ENCODE data around the gene MAD1L1.
"Not testable (repeated sequence)": the region's sequence is repeated elsewhere in the genome, so short reads cannot be mapped to it uniquely, and the experiment has no call there.

Gene MAD1L1

DNA sequence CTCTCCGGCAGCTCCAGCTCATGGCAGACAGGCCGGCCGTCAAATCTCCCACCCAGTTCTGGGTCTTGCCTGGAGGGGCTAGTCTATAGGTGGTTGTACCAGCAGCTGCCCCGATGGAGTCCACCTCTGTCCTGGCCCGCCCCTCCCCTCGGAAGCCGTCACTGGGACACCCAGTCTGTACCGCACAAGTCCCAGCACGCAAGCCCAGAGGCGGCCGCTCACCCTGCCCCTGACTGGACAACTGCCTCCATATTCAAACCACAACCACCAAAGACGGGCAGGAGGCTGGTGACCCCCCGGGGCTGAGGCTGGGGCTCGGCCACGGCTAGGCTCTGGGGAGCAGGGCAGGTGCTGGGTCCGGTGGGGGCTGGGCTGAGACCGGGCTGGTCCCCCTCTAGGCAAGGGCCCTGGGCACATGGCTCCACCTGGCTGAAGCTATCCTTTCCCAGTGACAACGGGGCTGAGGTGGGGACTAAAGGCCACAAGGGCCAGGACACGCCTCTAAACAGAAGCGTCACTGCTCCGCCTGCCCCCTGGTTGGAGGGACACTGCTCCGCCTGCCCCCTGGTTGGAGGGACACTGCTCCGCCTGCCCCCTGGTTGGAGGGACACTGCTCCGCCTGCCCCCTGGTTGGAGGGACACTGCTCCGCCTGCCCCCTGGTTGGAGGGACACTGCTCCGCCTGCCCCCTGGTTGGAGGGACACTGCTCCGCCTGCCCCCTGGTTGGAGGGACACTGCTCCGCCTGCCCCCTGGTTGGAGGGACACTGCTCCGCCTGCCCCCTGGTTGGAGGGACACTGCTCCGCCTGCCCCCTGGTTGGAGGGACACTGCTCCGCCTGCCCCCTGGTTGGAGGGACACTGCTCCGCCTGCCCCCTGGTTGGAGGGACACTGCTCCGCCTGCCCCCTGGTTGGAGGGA lies 371.6 kb downstream of the MAD1L1 start:
- DNase-seq (ENCODE audit: low spot score): not testable (repeated sequence)

DNA sequence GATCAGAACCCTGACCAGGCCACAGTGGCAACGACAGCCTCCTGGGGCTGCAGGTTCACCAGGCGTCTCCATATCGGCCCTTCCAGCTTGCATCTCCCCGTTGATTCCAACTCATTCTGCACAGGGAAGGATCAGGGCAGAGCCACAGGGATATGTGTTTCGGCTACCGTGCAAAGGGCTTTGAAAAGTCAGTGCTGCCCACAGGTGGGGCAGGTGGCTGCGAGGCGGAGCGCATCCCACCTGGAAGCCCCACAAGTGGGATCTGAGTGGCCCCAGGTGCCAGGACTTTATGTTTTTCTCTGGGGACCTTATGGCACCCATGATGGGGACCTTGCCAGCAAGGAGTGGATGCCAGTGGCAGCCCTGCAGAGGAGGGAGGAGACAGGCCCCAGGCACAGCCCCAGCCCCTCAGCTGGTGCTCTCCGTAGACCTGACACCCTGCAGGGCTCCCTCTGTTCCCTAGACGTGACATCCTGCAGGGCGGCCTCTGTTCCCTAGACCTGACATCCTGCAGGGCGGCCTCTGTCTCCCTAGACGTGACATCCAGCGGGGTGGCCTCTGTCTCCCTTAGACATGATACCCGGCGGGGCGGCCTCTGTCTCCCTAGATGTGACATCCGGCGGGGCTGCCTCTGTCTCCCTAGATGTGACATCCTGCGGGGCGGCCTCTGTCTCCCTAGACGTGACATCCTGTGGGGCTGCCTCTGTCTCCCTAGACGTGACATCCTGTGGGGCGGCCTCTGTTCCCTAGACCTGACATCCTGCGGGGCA lies 373.3 kb downstream of the MAD1L1 start:
- DNase-seq (ENCODE audit: low spot score): no peak

DNA sequence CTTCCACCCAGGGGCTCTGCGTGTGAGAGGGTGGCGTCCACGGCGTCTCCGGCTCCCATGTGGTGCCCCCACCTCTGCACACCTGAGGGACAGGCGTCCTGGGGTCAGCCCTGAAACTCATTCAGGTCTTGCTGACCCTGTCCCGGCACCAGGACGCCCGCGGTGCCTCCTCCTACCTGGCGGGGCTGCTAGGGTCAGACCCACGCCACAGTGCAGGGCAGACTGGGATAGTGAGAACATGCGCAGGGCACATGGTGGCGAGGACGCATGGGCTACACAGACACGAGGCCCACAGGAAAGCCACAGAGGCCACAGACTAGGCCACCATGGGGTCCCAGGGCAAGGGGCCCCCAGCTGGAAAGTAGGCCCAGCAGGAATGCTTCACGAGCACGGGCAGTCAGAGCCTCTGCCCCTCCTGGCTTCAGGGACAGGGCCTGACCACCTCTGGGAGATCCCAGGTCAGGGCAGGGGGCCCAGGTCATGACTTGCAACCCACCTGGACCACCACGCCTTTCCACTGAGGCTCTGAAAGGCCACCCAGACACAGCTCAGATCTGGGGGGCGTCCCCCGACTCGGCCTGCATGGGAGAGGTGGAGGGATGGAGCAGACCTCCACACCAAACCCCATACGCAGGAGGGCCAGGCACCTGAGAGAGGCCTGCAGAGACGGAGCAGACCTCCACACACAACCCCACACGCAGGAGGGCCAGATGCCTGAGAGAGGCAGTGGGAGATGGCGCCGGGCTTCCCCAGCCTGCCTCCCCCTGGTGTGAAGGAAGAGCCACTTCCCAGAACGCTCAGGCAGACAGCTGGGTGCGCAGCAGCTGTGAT lies 374.1 kb downstream of the MAD1L1 start:
- no peak for DNase-seq (ENCODE audit: low spot score)

DNA sequence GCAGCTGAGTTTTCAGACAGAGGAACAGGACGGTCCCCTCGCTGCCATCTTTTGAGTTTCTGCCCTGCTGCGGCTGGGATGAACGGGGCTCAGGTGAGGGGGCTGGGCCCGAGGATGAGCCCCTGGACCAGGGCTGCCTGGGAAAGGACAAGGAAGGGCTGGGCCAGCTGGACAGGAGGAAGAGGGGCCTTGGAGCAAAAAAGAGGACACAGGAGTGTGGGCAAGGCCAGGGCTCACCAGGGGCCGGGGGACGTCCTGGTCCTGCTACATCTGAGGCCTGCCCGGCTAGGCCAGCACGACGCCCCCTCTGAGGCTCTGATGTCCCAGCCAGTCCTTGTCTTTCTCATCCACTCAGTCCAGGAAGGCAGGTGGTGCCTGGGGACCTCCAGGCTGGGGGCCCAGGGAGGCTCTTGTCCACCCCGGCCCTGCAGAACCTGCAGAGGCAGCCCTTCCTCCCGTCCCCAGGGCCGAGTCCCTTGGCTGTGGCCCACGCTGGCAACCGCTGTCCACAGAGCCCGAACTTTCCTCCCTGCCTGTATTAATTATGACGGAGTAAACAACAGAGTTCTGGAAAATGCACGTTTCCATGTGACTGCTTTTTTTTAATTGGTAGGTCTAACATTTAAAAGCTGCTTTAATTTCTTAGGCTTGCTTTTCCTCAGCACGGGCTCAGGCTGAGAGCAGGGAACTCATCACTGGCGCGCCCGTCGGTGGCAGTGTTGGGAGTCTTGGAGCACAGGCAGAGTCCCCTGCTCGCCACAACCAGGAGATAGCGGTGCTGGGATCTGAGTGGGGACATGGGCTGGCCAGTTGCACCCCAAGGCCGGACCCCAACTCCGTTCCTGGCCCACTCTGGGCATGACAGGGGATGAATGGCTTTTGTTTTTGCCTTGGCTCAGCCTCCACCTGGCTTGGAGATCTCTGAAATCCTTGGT lies 375.0 kb downstream of the MAD1L1 start:
- DNase-seq (ENCODE audit: low spot score): no peak

DNA sequence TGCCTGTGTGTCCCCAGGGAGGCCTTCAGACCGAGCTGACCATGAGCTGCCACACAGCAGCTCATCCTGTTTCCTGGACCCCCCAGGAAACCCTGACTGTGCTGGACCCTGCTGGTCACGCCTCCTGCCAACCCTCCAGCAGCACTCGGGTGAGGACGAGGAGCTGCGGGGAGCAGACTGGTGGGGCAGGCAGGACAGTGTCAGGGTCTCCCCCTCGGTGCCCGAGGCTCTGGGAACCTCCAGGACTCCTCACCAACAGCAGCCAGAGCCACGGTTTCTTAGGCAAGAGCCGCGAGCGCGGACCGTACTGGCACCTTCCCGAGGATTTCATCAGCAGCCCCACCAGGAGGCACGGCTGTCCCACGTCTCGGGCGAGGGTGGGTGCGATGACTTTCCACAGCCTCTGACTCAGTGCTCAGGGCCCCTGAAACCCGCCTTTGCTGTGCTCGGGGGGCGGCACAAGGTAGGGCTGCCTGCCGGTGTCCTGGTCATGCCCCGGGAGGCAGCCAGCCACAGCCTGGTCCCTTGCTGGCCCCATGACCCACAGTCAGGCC lies 375.8 kb downstream of the MAD1L1 start:
- DNase-seq (ENCODE audit: low spot score): no peak

DNA sequence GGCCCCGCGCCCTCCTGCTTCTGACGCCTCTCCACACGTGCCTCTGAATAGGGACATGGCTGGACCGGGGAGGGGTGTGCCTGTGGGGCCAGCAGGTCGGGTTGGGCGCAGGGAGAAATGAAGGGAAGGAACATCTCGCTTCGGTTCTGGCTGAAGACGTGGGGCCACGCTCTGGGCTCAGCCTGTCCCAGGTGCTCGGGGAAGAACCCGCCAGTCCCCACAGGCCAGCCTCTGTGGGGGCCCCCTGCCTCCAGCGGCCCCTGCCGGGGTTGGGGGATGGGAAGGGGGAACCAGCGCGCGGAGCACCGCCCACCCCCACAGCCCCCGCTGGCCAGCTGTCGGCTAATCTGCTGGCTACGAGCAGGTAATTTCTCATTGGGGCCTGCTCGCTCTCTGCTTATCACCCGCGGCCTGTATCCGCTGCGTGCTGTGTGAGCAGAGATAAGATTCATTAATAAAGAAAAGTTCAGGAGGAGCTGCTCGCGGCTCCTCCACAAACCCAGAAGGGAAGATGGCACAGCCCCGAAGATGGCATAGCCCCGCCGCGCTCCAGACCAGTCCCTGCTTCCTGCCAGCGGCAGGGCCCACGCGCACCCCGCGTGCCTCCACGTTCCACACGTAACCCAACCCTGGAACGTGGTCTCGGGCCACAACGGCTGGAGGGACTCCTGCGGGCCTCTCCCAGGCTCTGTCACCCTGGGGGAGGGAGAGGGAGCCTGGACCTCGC lies 376.4 kb downstream of the MAD1L1 start:
- DNase-seq (ENCODE audit: low spot score): no peak

DNA sequence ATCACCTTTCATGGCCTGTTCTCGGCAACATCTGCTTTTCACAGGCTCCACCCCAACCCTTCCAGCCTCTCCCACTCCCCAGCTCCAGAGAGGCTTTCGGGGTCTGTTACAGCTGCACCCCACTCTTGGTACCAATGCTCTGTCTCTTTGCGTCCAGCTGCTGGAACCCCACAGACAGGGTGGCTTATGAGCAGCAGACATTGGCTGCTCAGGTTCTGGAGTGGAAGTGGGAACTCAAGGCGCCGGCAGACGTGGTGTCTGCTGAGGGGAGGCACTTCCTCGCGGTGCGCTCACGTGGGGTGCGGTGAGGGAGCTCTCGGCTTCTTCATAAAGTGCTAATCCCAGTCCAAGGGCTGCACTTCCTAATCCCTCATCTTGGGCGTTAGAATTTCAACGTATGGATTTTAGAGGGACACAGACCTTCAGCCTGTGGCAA lies 377.0 kb downstream of the MAD1L1 start:
- no peak for DNase-seq (ENCODE audit: low spot score)

DNA sequence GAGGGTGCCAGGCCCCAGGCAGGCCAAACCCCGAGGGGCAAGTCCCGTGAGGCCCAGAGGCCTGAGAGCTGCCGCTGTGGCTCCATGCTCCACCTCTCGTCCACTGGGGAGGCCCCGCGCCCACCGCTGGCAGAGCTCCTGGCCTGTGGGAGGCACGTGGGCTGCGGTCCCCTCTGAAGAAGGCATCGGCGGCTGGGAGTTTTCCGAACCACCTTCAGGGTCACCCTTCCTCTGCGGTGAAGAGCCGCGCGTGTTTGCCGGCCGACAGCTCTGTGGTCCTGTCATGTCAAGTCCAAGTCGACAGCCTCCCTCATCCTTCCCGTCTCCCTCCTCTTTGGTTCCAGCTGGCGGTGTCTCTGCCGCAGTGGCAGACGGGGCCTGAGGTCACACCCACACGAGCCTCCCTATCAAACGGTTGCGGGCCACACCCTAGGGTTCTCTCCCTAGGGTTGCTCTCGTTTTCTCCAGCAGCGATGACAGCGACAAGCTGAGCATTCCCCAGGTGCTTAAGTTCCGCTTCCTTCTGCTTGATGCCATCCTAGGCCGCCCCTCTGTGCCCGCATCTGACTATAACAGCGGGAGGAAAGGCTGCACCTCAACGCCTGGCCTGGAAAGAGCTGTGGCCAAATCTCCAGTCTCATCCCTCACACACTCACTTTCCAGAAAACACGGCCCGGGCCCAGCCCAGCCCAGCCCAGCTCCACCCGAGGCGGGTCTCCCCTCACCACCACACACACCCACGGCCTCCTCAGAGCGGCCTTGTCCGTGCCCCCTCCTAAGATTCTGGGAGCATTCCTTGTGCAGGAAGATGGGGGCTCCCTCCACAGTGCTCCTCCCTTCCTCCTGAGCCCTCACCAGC lies 377.6 kb downstream of the MAD1L1 start:
- no peak for DNase-seq (ENCODE audit: low spot score)

DNA sequence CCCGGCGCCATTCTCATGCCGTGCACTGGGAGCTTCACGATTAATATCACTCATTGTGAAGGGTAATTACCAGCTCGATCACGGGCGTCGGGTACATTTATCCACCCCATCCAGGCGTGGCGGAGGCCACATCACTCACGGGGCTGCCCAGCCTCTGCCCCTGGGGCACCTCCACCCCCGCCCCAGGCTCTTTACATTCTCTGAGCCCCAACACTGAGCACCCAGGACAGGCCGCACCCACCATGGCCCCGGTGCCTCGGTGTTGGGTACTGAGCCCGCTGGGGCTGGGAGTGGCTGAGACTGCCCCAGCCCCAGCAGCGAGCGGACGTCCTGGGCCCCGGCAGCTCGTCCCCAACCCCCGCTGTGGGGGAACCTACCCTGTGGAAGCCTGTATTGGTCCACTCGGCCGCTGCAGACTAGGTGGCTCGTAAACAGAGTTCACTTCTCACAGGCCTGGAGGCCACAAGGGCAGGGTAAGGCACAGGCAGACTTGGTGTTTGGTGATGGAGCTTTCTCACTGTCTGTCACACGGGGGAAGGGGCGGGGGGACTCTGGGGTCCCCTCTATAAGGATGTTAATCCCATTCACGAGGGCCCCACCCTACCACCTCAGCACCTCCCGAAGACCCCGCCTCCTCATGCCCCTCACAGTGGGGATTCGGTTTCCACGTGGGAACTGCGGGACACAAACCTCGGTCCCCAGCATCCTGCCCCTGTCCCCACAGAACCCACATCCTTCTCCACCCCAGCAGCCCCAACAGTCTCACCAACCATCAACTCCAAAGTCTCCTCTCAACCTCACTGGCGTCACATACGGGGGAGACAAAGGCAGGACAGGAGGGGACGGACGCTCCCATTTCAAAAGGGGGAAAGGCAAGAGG lies 378.5 kb downstream of the MAD1L1 start:
- DNase-seq (ENCODE audit: low spot score): no peak

DNA sequence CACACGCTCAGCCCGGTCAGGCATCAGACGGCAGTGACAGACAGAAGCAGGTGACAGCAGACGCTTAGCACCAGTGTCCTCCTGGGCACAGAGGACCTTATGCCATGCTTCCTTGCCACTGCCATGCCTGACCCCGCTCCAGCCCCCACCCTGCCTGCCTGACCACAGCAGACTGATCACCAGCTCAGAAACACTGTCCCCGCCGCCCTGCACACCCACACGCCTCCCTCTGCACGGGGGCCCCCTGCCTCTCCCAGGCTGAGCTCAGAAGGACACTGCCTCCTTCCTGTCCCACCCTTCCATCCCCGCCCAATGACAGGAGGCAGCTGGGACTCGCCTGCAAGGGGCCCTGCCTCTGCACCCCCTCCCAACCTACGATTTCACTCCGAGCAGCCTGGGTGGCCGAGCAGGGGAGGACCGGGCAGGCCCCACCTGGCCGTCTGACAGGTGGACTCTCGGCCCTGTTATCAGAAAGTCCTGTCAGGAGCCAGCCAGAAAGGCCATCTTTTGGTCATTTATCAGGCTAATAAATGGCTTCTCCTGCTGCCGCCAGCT lies 379.2 kb downstream of the MAD1L1 start:
- no peak for DNase-seq (ENCODE audit: low spot score)

DNA sequence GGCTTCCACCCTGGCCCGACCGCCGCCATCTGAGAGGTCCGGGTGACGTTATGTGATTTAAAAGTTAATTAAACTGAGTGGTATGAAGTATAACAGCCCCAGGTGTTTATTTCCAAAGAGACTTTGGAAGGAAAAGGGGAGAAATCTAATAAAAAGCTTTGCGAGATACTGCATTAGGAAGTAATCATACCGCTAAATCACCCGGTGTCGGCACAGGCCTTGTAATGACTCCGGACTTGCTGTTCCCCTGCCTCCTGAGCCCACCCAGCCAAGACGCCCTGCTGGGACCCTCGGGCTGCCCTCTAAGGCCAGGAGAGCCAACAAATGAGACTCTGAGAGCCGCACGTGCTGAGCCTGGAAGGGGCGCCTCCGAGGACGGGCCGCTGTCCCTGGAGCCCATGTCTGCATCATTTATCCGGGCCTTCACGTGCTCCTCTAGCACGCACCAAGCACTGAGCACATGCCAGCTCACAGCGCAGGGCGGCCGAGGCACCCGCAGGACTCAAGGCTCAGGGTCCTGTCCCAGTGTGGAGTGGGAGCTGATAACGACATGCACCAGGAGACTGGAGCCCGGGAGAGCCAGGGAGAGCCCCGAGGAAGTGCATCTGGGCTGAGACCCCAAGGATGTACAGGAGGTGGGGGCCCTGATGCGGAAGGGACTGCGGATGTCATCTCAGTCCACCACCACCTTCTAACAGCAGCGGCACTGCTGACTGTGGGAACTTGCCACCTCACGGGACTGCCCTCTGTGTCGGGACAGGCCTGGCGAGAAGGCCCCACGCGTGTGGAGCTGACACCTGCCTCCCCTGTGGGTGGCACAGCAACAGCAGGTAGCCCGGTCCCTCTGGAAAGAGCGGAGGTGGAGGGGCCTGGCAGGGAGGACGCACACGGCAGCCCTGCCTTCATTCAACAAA lies 380.0 kb downstream of the MAD1L1 start:
- DNase-seq (ENCODE audit: low spot score): no peak

DNA sequence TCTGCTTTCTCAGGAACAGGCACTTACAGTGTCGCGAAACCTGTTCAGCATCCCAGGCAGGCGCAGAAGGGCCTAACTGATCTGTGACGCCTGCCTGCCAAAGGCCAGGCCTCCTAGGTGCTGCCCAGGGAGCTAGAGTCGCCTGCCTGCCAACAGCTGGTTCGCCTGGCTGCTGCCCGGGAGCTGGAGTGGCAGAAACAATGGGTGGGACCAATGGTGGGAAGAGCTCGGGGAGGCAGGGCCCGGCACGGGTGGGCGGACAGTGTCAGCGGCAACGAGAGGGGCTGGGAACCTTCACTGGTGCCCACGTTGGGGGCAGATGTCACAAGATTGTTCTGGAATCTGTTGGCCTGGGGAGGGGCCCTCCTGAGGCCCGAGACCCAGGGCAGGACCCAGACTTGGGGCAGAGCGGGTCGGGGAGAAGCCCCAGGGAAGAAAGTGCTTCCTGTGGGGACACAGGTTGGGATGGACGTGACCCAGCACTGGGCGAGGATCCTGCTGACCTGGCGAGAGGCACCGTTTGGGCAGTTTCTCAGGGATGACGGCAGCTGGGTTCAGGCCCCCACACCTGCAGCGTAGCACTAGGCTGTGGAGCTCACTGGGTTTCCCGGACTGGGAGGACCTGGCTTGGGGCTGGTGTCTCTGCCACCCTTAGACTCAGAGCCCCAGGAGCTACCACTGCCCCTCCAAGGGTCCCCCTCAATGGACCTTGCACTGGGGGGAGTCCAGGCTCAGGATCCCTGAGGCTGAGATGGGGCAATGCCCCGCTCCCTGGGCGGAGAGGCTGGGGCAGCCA lies 380.8 kb downstream of the MAD1L1 start:
- no peak for DNase-seq (ENCODE audit: low spot score)

DNA sequence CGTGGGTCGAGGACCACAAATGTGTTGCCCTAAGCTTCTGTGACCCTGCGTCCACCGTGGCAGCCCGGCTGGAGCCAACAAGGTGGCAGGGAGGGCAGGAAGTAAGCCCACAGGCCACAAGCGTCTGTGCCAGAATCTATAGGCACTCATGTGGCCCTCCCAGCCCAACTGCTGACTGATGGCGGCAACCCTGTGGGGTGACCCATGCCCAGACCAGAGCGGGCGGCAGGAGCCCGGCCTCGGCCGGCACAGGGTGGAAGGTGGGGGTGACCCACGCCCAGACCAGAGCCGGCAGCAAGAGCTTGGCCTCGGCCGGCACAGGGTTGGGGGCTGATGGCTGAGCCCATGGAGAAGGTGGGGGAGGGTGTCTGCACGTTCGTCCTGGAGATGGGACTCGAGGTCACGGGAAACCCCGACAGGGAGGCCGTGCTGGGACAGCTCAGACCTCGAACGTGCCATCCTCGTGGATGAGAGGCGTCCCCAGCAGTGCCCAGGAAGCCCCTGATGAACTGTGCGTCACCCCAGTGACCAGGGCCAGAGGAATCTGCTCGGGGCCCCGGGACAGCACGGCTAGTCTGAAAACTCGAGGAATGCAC lies 381.7 kb downstream of the MAD1L1 start:
- DNase-seq (ENCODE audit: low spot score): no peak

DNA sequence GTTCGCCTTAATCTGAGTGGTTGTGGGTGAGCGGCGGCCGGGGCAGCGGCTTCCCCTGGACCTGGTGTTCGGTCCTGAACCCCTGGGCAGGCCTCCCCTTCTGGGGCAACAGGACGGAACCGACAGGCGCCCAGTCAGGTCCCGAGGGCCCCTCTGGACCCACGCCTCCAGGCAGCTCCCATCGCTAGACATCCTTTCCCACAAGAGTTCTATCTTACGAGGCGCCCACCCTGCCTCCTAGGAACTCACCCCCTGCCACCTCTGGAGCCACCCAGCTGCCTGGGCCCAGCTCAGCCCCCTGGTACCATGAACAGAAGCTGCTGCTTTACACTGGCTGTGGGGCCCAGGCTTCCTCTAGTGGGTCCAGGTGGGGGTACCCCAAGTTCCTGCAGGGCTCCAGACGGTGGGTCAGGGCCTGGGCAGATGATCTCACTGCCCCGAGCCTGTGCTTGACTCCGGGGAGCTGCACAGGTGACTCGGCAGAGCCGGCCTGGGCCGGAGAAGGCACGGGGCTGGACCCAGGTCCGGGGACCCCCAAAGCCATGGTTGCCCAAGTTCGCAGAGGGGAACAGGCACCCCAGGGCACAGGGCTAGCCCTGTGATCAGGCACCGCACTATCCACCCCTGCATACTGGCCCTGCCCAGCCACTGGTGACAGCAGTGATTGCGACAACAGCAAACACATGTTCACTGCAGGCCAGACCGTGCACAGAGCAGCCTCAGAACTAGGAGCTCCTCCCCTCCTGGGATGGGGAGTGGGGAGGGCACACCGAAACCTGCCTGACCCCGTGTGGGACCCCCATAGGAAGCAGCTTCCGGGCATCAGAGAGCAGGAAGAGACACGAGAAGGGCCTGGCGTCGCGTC lies 382.4 kb downstream of the MAD1L1 start:
- no peak for DNase-seq (ENCODE audit: low spot score)
